Measurements from ENCODE around the gene PTPRU.

GRCh38 chr1:29289493-29289892, 53.2 kb downstream of the PTPRU start:
- TF ChIP-seq FOXK2 (IDR thresholded peaks at IDR 0.05) (no peak), FOXA1 (IDR thresholded peaks at IDR 0.05) (no peak)

Measured in HEK293T (cell line).